RWPE2 (cell line): ENCODE results near the gene TMPRSS11A.

Experiments used
- ATAC-seq: fragments of 200-7000 bp; cut with Tn5 transposase; 3 replicates; pipeline ENCODE4 v1.9.1; 2021; ENCODE audit warnings: low read depth
- DNase-seq: peaks from one replicate; pipeline ENCODE4 v3.0.0-alpha.2; 2020; ENCODE audit warnings: low spot score
- H3K27ac ChIP-seq: fragments of 450-650 bp; 2 replicates; pipeline ENCODE4 v1.5.1; 2017; ENCODE audit warnings: mild to moderate bottlenecking; ENCODE audit not compliant: poor library complexity, severe bottlenecking
- H3K27me3 ChIP-seq: fragments of 250-450 bp; sonication (Bioruptor Pico); 2 replicates; pipeline ENCODE4 v1.5.1; 2021; ENCODE audit warnings: mild to moderate bottlenecking, moderate library complexity; ENCODE audit not compliant: insufficient read depth, poor library complexity, severe bottlenecking
- H3K36me3 ChIP-seq: fragments of 250-450 bp; sonication (Bioruptor Pico); 2 replicates; pipeline ENCODE4 v1.5.1; 2020; ENCODE audit warnings: low read depth, mild to moderate bottlenecking, moderate library complexity
- H3K4me1 ChIP-seq: fragments of 250-450 bp; sonication (Bioruptor Pico); 2 replicates; pipeline ENCODE4 v1.5.1; 2021; ENCODE audit warnings: mild to moderate bottlenecking, moderate library complexity; ENCODE audit not compliant: insufficient read depth, poor library complexity, severe bottlenecking
- H3K4me3 ChIP-seq: fragments of 250-450 bp; sonication (Bioruptor Pico); 2 replicates; pipeline ENCODE4 v1.5.1; 2021; ENCODE audit warnings: mild to moderate bottlenecking, moderate library complexity; ENCODE audit not compliant: severe bottlenecking
- H3K9me3 ChIP-seq: fragments of 250-450 bp; sonication (Bioruptor Pico); 2 replicates; pipeline ENCODE4 v1.5.1; 2021; ENCODE audit warnings: mild to moderate bottlenecking, moderate library complexity; ENCODE audit not compliant: severe bottlenecking
- CTCF ChIP-seq: fragments of 450-650 bp; IDR thresholded peaks from one replicate; pipeline ENCODE4 v1.5.1; 2017; ENCODE audit warnings: mild to moderate bottlenecking, moderate library complexity; ENCODE audit not compliant: poor library complexity, severe bottlenecking

TMPRSS11A gene

GRCh38 chr4:67963356-67963755 lies at the start of gene TMPRSS11A:
TSS of gene TMPRSS11A (minus strand) at chr4:67963493. CDS start at chr4:67963393, 100 bp downstream.
- DNase-seq: no peak
- Histone ChIP-seq H3K4me1 (no peaks in the 10 kb centered on the region), H3K27me3 (no peaks in the 10 kb centered on the region), H3K36me3 (no peaks in the 10 kb centered on the region), H3K4me3 (no peak within 1 kb of the TSS), H3K27ac (no peak within 1 kb of the TSS), H3K9me3 (no peaks in the 10 kb centered on the region)
- ATAC-seq: no peak
- no peak for TF ChIP-seq CTCF

GRCh38 chr4:68011684-68012083 lies 48.4 kb upstream of the TMPRSS11A start:
- Histone ChIP-seq H3K4me3 (no peak overlapping the region), H3K36me3 (no peaks in the 10 kb centered on the region), H3K9me3 (no peaks in the 10 kb centered on the region), H3K27ac (no peak overlapping the region), H3K27me3 (no peaks in the 10 kb centered on the region), H3K4me1 (no peaks in the 10 kb centered on the region)
- DNase-seq (no peak), ATAC-seq (no peak)
- no peak for TF ChIP-seq CTCF

- DNase-seq (no peak), ATAC-seq (no peak)
These were observed 39.6 kb upstream of the TMPRSS11A start for GRCh38 chr4:68002906-68003305.

GRCh38 chr4:67996127-67996526 lies 32.8 kb upstream of the TMPRSS11A start:
- ATAC-seq (no peak), DNase-seq (no peak)
- Histone ChIP-seq H3K4me1 (no peaks in the 10 kb centered on the region), H3K9me3 (no peaks in the 10 kb centered on the region), H3K27me3 (no peaks in the 10 kb centered on the region), H3K36me3 (no peaks in the 10 kb centered on the region), H3K27ac (no peak overlapping the region), H3K4me3 (no peak overlapping the region)
- no peak for TF ChIP-seq CTCF

More at GRCh38 chr4:68002906-68003305, 39.6 kb upstream of the TMPRSS11A start:
- Histone ChIP-seq H3K9me3 (no peaks in the 10 kb centered on the region), H3K27me3 (no peaks in the 10 kb centered on the region), H3K36me3 (no peaks in the 10 kb centered on the region), H3K4me1 (no peaks in the 10 kb centered on the region), H3K27ac (no peak overlapping the region), H3K4me3 (no peak overlapping the region)
- no peak for TF ChIP-seq CTCF

- Histone ChIP-seq H3K27ac (no peak overlapping the region), H3K9me3 (no peaks in the 10 kb centered on the region), H3K27me3 (no peaks in the 10 kb centered on the region), H3K4me1 (peaks cover 5% of the 10 kb centered on the region), H3K36me3 (no peaks in the 10 kb centered on the region), H3K4me3 (no peak overlapping the region)
- no peak for TF ChIP-seq CTCF
- ATAC-seq (no peak), DNase-seq (no peak)
These were observed 25.7 kb upstream of the TMPRSS11A start for GRCh38 chr4:67988991-67989390.
